ENCODE results near the gene CFAP54. TPM values are rescaled to one million over a fixed set of nuclear protein-coding genes. Genes with fewer than 3 reads are reported as not detected.

The CFAP54 gene
- total RNA-seq, 2 experiments from 2014 or later = 0.37 to 0.44 TPM

GRCh38 chr12:96810057-96810456 is 320.7 kb downstream of the CFAP54 start:
- DNase-seq (no peak), ATAC-seq (no peak)
- intact Hi-C loops (cut with DNase I, micrococcal nuclease) = no loop called here
- Mint-ChIP-seq H3K36me3 (ENCODE audit: low read depth) (no peaks in the 10 kb centered on the region), H3K4me1 (no peaks in the 10 kb centered on the region), H3K27me3 (no peaks in the 10 kb centered on the region), H3K27ac (no peak overlapping the region), H3K4me3 (no peak overlapping the region), H3K9me3 (ENCODE audit: low read depth) (peaks cover under 1% of the 10 kb centered on the region)
- ChIA-PET POLR2A (no interaction called here), CTCF (interaction anchor here (0.6 to 1.3 kb wide), 3 partner anchors 8 to 256 kb away, joined by 3 to 4 read pairs (median 3); no protein-coding TSS in a partner anchor)

- Mint-ChIP-seq H3K36me3 (ENCODE audit: low read depth) (no peaks in the 10 kb centered on the region), H3K27ac (no peak overlapping the region), H3K4me1 (no peaks in the 10 kb centered on the region), H3K9me3 (ENCODE audit: low read depth) (no peaks in the 10 kb centered on the region), H3K27me3 (no peaks in the 10 kb centered on the region), H3K4me3 (no peak overlapping the region)
- no peak for DNase-seq
- ChIA-PET POLR2A (no interaction called here), CTCF (interaction anchor here (0.6 to 1.3 kb wide), 3 partner anchors 9 to 256 kb away, joined by 3 to 4 read pairs (median 3); no protein-coding TSS in a partner anchor)
- no peak for ATAC-seq
- intact Hi-C loops (cut with DNase I, micrococcal nuclease) = no loop called here
Observed at GRCh38 chr12:96810477-96810876, 321.1 kb downstream of the CFAP54 start.

GRCh38 chr12:96811083-96811482 is 321.7 kb downstream of the CFAP54 start:
- Mint-ChIP-seq H3K9me3 (ENCODE audit: low read depth) (no peaks in the 10 kb centered on the region), H3K4me3 (no peak overlapping the region), H3K27me3 (no peaks in the 10 kb centered on the region), H3K4me1 (no peaks in the 10 kb centered on the region), H3K36me3 (ENCODE audit: low read depth) (no peaks in the 10 kb centered on the region), H3K27ac (no peak overlapping the region)
- CTCF ChIA-PET = interaction anchor here (1.1 to 1.3 kb wide), 2 partner anchors 10 to 27 kb away, joined by 3 to 4 read pairs; no protein-coding TSS in a partner anchor
- intact Hi-C loops (cut with DNase I, micrococcal nuclease) = no loop called here
- no peak for ATAC-seq
- POLR2A ChIA-PET = no interaction called here
- DNase-seq = no peak

GRCh38 chr12:96812153-96812552 is 322.8 kb downstream of the CFAP54 start:
- no peaks in the 10 kb centered on the region for H3K9me3 Mint-ChIP-seq (ENCODE audit: low read depth)
- DNase-seq = no peak
- H3K4me1 Mint-ChIP-seq = no peaks in the 10 kb centered on the region
- POLR2A ChIA-PET = no interaction called here
- H3K27ac Mint-ChIP-seq = no peak overlapping the region
- no peaks in the 10 kb centered on the region for H3K36me3 Mint-ChIP-seq (ENCODE audit: low read depth)
- H3K4me3 Mint-ChIP-seq = no peak overlapping the region
- no peaks in the 10 kb centered on the region for H3K27me3 Mint-ChIP-seq
- intact Hi-C loops (cut with DNase I, micrococcal nuclease) = no loop called here
- CTCF ChIA-PET = no interaction called here
- ATAC-seq = no peak

- Mint-ChIP-seq H3K36me3 (ENCODE audit: low read depth) (no peaks in the 10 kb centered on the region), H3K9me3 (ENCODE audit: low read depth) (no peaks in the 10 kb centered on the region), H3K4me1 (no peaks in the 10 kb centered on the region), H3K27me3 (no peaks in the 10 kb centered on the region), H3K27ac (no peak overlapping the region), H3K4me3 (no peak overlapping the region)
- no peak for ATAC-seq
- ChIA-PET POLR2A (no interaction called here), CTCF (interaction anchor here (0.6 kb wide), 1 partner anchor 408 kb away, joined by 4 read pairs; no protein-coding TSS in a partner anchor)
- intact Hi-C loops (cut with DNase I, micrococcal nuclease) = no loop called here
- DNase-seq = no peak
Observed at GRCh38 chr12:96814200-96814599, 324.8 kb downstream of the CFAP54 start.

GRCh38 chr12:96821592-96821991 is 332.2 kb downstream of the CFAP54 start:
- Mint-ChIP-seq H3K27ac (no peak overlapping the region), H3K36me3 (ENCODE audit: low read depth) (no peaks in the 10 kb centered on the region), H3K4me1 (no peaks in the 10 kb centered on the region), H3K4me3 (no peak overlapping the region), H3K9me3 (ENCODE audit: low read depth) (peaks cover 4% of the 10 kb centered on the region), H3K27me3 (peaks cover 2% of the 10 kb centered on the region)
- intact Hi-C loops (cut with DNase I, micrococcal nuclease) = no loop called here
- ChIA-PET POLR2A (no interaction called here), CTCF (no interaction called here)
- ATAC-seq (no peak), DNase-seq (no peak)

- CTCF ChIA-PET = interaction anchor here (0.5 to 0.8 kb wide), 2 partner anchors 26 to 1259 kb away, joined by 3 read pairs; no protein-coding TSS in a partner anchor
- Mint-ChIP-seq H3K4me3 (no peak overlapping the region), H3K9me3 (ENCODE audit: low read depth) (peaks cover 4% of the 10 kb centered on the region), H3K27me3 (peaks cover 2% of the 10 kb centered on the region), H3K4me1 (no peaks in the 10 kb centered on the region), H3K27ac (no peak overlapping the region), H3K36me3 (ENCODE audit: low read depth) (no peaks in the 10 kb centered on the region)
- intact Hi-C loops (cut with DNase I, micrococcal nuclease) = no loop called here
- ATAC-seq (no peak), DNase-seq (no peak)
- POLR2A ChIA-PET = no interaction called here
Observed at GRCh38 chr12:96822641-96823040, 333.3 kb downstream of the CFAP54 start.

GRCh38 chr12:96824074-96824837 is 334.9 kb downstream of the CFAP54 start:
- H3K4me3 Mint-ChIP-seq = no peak overlapping the region
- no peak overlapping the region for H3K27ac Mint-ChIP-seq
- ATAC-seq = peak; percentile 55
- peaks cover 4% of the 10 kb centered on the region for H3K9me3 Mint-ChIP-seq (ENCODE audit: low read depth)
- intact Hi-C loops (cut with DNase I, micrococcal nuclease) = no loop called here
- POLR2A ChIA-PET = no interaction called here
- CTCF ChIA-PET = interaction anchor here (0.7 kb wide), 1 partner anchor 1141 kb away, joined by 3 read pairs; no protein-coding TSS in a partner anchor
- H3K27me3 Mint-ChIP-seq = peaks cover 2% of the 10 kb centered on the region
- no peak for DNase-seq
- no peaks in the 10 kb centered on the region for H3K36me3 Mint-ChIP-seq (ENCODE audit: low read depth)
- H3K4me1 Mint-ChIP-seq = no peaks in the 10 kb centered on the region

GRCh38 chr12:96824838-96825236 is 335.5 kb downstream of the CFAP54 start:
- Mint-ChIP-seq H3K4me3 (no peak overlapping the region), H3K4me1 (no peaks in the 10 kb centered on the region), H3K27ac (no peak overlapping the region), H3K27me3 (no peaks in the 10 kb centered on the region), H3K9me3 (ENCODE audit: low read depth) (peaks cover 3% of the 10 kb centered on the region), H3K36me3 (ENCODE audit: low read depth) (no peaks in the 10 kb centered on the region)
- DNase-seq = peak; percentile 18
- intact Hi-C loops (cut with DNase I, micrococcal nuclease) = no loop called here
- POLR2A ChIA-PET = no interaction called here
- CTCF ChIA-PET = no interaction called here
- peak; percentile 36 for ATAC-seq

GRCh38 chr12:96828169-96828789 is 338.9 kb downstream of the CFAP54 start:
- no peak overlapping the region for H3K27ac Mint-ChIP-seq
- H3K4me1 Mint-ChIP-seq = no peaks in the 10 kb centered on the region
- DNase-seq (peak; percentile 48), ATAC-seq (peak; percentile 87)
- no peaks in the 10 kb centered on the region for H3K36me3 Mint-ChIP-seq (ENCODE audit: low read depth)
- ChIA-PET POLR2A (no interaction called here), CTCF (no interaction called here)
- no peak overlapping the region for H3K4me3 Mint-ChIP-seq
- H3K27me3 Mint-ChIP-seq = no peaks in the 10 kb centered on the region
- H3K9me3 Mint-ChIP-seq (ENCODE audit: low read depth) = no peaks in the 10 kb centered on the region
- intact Hi-C loops (cut with DNase I, micrococcal nuclease) = no loop called here

- H3K9me3 Mint-ChIP-seq (ENCODE audit: low read depth) = no peaks in the 10 kb centered on the region
- H3K36me3 Mint-ChIP-seq (ENCODE audit: low read depth) = no peaks in the 10 kb centered on the region
- CTCF ChIA-PET = no interaction called here
- no peaks in the 10 kb centered on the region for H3K4me1 Mint-ChIP-seq
- DNase-seq = no peak
- no peak overlapping the region for H3K27ac Mint-ChIP-seq
- H3K4me3 Mint-ChIP-seq = no peak overlapping the region
- intact Hi-C loops (cut with DNase I, micrococcal nuclease) = no loop called here
- no peaks in the 10 kb centered on the region for H3K27me3 Mint-ChIP-seq
- POLR2A ChIA-PET = no interaction called here
- ATAC-seq = no peak
Observed at GRCh38 chr12:96829354-96829753, 340.0 kb downstream of the CFAP54 start.

GRCh38 chr12:96831346-96831745 is 342.0 kb downstream of the CFAP54 start:
- no peak for ATAC-seq
- ChIA-PET CTCF (no interaction called here), POLR2A (no interaction called here)
- Mint-ChIP-seq H3K4me3 (no peak overlapping the region), H3K4me1 (no peaks in the 10 kb centered on the region), H3K27me3 (peaks cover 6% of the 10 kb centered on the region), H3K36me3 (ENCODE audit: low read depth) (no peaks in the 10 kb centered on the region), H3K27ac (no peak overlapping the region), H3K9me3 (ENCODE audit: low read depth) (no peaks in the 10 kb centered on the region)
- intact Hi-C loops (cut with DNase I, micrococcal nuclease) = no loop called here
- no peak for DNase-seq
